HCT116 (cell line): ENCODE data around the gene APBA2. TPM values are rescaled to one million over a fixed set of nuclear protein-coding genes. Genes with fewer than 3 reads are reported as not detected.

Experiments
- ATAC-seq: fragments of 200-7000 bp; cut with Tn5 transposase; 2 replicates; pipeline ENCODE4 v1.9.1; 2020; ENCODE audit warnings: mild to moderate bottlenecking, moderate library complexity
- BruUV-seq: library from RNA; stranded (reverse); fragments of 400-500 nt; replicated peaks from 2 replicates; lab custom pipeline; 2021; lab: Mats Ljungman, UMichigan
- CTCF ChIA-PET: fragments of 300-600 bp; sonication (Branson Sonifier 250); formaldehyde crosslinking; loops from one replicate; lab custom pipeline; 2021; ENCODE audit warnings: antibody characterized with exemption; lab: Charles Lee
- POLR2A ChIA-PET: fragments of 300-600, 350-600 bp; sonication (Branson Sonifier 250); formaldehyde crosslinking; loops from one replicate; lab custom pipeline; 2021; ENCODE audit warnings: antibody characterized with exemption; lab: Charles Lee
- RAD21 ChIA-PET, 2 experiments: fragments of 300-600 bp; sonication (Branson Sonifier 250); formaldehyde crosslinking; loops; one replicate each; lab custom pipeline; 2023; ENCODE audit warnings: low total read pairs in 2 of 2; ENCODE audit not compliant: uncharacterized antibody in 2 of 2, unreplicated experiment in 2 of 2, low non-redundant PET in 1 of 2; lab: Charles Lee
- DNase-seq: peaks from one replicate; pipeline ENCODE4 v3.0.0-alpha.2; 2010; ENCODE audit warnings: low read depth, low spot score
- H2AFZ ChIP-seq: fragments of 200-600 bp; shearing (Covaris generic), sonication (generic); 2 replicates; pipeline ENCODE4 v1.6.1; 2017; ENCODE audit warnings: low read depth, mixed run types, mixed read lengths, antibody characterized with exemption, low read length; ENCODE audit not compliant: poor library complexity, severe bottlenecking
- H3K27ac ChIP-seq: 2 replicates; pipeline ENCODE4 v1.5.1; 2012; ENCODE audit warnings: low read depth, low read length
- H3K27me3 ChIP-seq: fragments of 200-600 bp; sonication (generic); 2 replicates; pipeline ENCODE4 v1.6.1; 2016; ENCODE audit warnings: mixed run types, low read length, mixed read lengths; ENCODE audit not compliant: insufficient read depth
- H3K36me3 ChIP-seq, 2 experiments: fragments of 200-500 bp in 1 of 2; fragments of 200-600 bp in 1 of 2; sonication (Bioruptor generic) in 1 of 2; sonication (generic) in 1 of 2; 2 replicates each; pipeline versions ENCODE4 v1.5.1 to v1.6.1; 2014 to 2016; ENCODE audit warnings: low read length in 2 of 2, inconsistent platforms in 1 of 2, mixed read lengths in 1 of 2, mixed run types in 1 of 2; ENCODE audit not compliant: insufficient read depth in 2 of 2, control insufficient read depth in 1 of 2
- H3K4me1 ChIP-seq, 2 experiments: fragments of 200-600 bp in 1 of 2; sonication (generic) in 1 of 2; 2 replicates each; pipeline versions ENCODE4 v1.5.1 to v1.6.1; 2012 to 2017; ENCODE audit warnings: low read length in 2 of 2, inconsistent platforms in 1 of 2, mild to moderate bottlenecking in 1 of 2, mixed read lengths in 1 of 2, mixed run types in 1 of 2, moderate library complexity in 1 of 2; ENCODE audit not compliant: insufficient read depth in 2 of 2, control insufficient read depth in 1 of 2
- H3K4me2 ChIP-seq: fragments of 200-600 bp; sonication (generic); 2 replicates; pipeline ENCODE4 v1.6.1; 2017; ENCODE audit warnings: mixed run types, low read length, mixed read lengths
- H3K4me3 ChIP-seq, 2 experiments: fragments of 200-600 bp in 1 of 2; sonication (generic) in 1 of 2; replicated peaks in 1 of 2; 2 replicates each; pipeline ENCODE4 v1.5.1; 2011 to 2016; ENCODE audit warnings: low read length in 2 of 2, control low read depth in 1 of 2, low read depth in 1 of 2, mild to moderate bottlenecking in 1 of 2, mixed read lengths in 1 of 2, mixed run types in 1 of 2
- H3K79me2 ChIP-seq: fragments of 200-600 bp; sonication (generic); 2 replicates; pipeline ENCODE4 v1.6.1; 2017; ENCODE audit warnings: mild to moderate bottlenecking, mixed run types, low read length, moderate library complexity, mixed read lengths; ENCODE audit not compliant: insufficient read depth
- H3K9ac ChIP-seq: fragments of 200-600 bp; sonication (generic); 2 replicates; pipeline ENCODE4 v1.6.1; 2016; ENCODE audit warnings: low read length, mixed read lengths
- H3K9me2 ChIP-seq: fragments of 200-600 bp; sonication (generic), shearing (Covaris generic); 2 replicates; pipeline ENCODE4 v1.6.1; 2017; ENCODE audit warnings: mixed run types, mild to moderate bottlenecking, moderate library complexity; ENCODE audit not compliant: insufficient read depth
- H3K9me3 ChIP-seq, 2 experiments: fragments of 200-500 bp in 1 of 2; fragments of 200-600 bp in 1 of 2; sonication (Bioruptor generic) in 1 of 2; sonication (generic) in 1 of 2; 2 replicates each; pipeline ENCODE4 v1.6.1; 2014 to 2017; ENCODE audit warnings: low read length in 2 of 2, mixed read lengths in 2 of 2, inconsistent platforms in 1 of 2, low read depth in 1 of 2, mild to moderate bottlenecking in 1 of 2, mixed run types in 1 of 2, moderate library complexity in 1 of 2; ENCODE audit not compliant: control insufficient read depth in 1 of 2, insufficient read depth in 1 of 2
- H4K20me1 ChIP-seq: fragments of 200-600 bp; sonication (generic), shearing (Covaris generic); 2 replicates; pipeline ENCODE4 v1.6.1; 2017; ENCODE audit warnings: mixed run types, mild to moderate bottlenecking, moderate library complexity; ENCODE audit not compliant: insufficient read depth
- CEBPB ChIP-seq: IDR thresholded peaks from 2 replicates; pipeline ENCODE4 v1.6.1; 2012; ENCODE audit warnings: low read depth
- CTCF ChIP-seq, 3 experiments: fragments of 200-600 bp in 1 of 3; sonication (generic) in 1 of 3; IDR thresholded peaks in 2 of 3; conservative IDR thresholded peaks in 1 of 3; 2 replicates each; pipeline ENCODE4 v1.5.1; 2012 to 2017; ENCODE audit warnings: low read depth in 2 of 3, low read length in 2 of 3, antibody characterized with exemption in 1 of 3, borderline replicate concordance in 1 of 3, control low read depth in 1 of 3, mild to moderate bottlenecking in 1 of 3, mixed read lengths in 1 of 3, mixed run types in 1 of 3, moderate library complexity in 1 of 3; ENCODE audit not compliant: insufficient read depth in 1 of 3
- EGR1 ChIP-seq: IDR thresholded peaks from 2 replicates; pipeline ENCODE4 v1.6.1; 2012; ENCODE audit warnings: low read depth
- ELF1 ChIP-seq: IDR thresholded peaks from 2 replicates; pipeline ENCODE4 v1.6.1; 2012; ENCODE audit warnings: low read depth, borderline replicate concordance
- EZH2 ChIP-seq: fragments of 200-600 bp; sonication (generic); IDR thresholded peaks from 2 replicates; pipeline ENCODE4 v1.6.1; 2017; ENCODE audit warnings: antibody characterized with exemption, mixed run types
- EZH2phosphoT487 ChIP-seq: fragments of 200-600 bp; IDR thresholded peaks from 2 replicates; pipeline ENCODE4 v1.6.1; 2018; ENCODE audit warnings: antibody characterized with exemption, borderline replicate concordance
- FOSL1 ChIP-seq: IDR thresholded peaks from 2 replicates; pipeline ENCODE4 v1.6.1; 2012; ENCODE audit warnings: low read depth
- JUND ChIP-seq: IDR thresholded peaks from 2 replicates; pipeline ENCODE4 v1.6.1; 2012
- MAX ChIP-seq: IDR thresholded peaks from 2 replicates; pipeline ENCODE4 v1.6.1; 2012
- POLR2A ChIP-seq: IDR thresholded peaks from 2 replicates; pipeline ENCODE4 v1.7.0; 2011; ENCODE audit warnings: borderline replicate concordance; ENCODE audit not compliant: insufficient read depth, insufficient read length; ENCODE audit errors: extremely low read depth
- POLR2AphosphoS5 ChIP-seq: IDR thresholded peaks from 2 replicates; pipeline ENCODE4 v1.6.1; 2011; ENCODE audit warnings: mild to moderate bottlenecking, low read depth, low read length, moderate library complexity
- SP1 ChIP-seq: IDR thresholded peaks from 2 replicates; pipeline ENCODE4 v1.6.1; 2012; ENCODE audit warnings: low read depth
- YY1 ChIP-seq: IDR thresholded peaks from 2 replicates; pipeline ENCODE4 v1.6.1; 2011; ENCODE audit warnings: low read length, low read depth, moderate library complexity, mild to moderate bottlenecking; ENCODE audit not compliant: insufficient replicate concordance; ENCODE audit errors: extremely low read depth
- ZBTB33 ChIP-seq: IDR thresholded peaks from 2 replicates; pipeline ENCODE4 v1.6.1; 2011; ENCODE audit warnings: mild to moderate bottlenecking, low read length, moderate library complexity; ENCODE audit not compliant: insufficient replicate concordance; ENCODE audit errors: extremely low read depth
- ZFX ChIP-seq: fragments of 450-650 bp; IDR thresholded peaks from 2 replicates; pipeline ENCODE4 v1.6.1; 2017
- ZNF274 ChIP-seq: fragments of 200-500 bp; sonication (Bioruptor generic); IDR thresholded peaks from 2 replicates; pipeline ENCODE4 v1.6.1; 2014; ENCODE audit warnings: mild to moderate bottlenecking, low read depth, low read length, inconsistent platforms
- intact Hi-C: fragments of 100-400 bp; cut with micrococcal nuclease; formaldehyde crosslinking; loops from 2 replicates; pipeline ENCODE4 v1.10.0; 2022
- total RNA-seq: library from RNA; stranded (reverse); gene quantifications from one replicate; pipeline ENCODE4 v1.2.1, GENCODE V29; 2021; ENCODE audit not compliant: unreplicated experiment

Gene APBA2
- total RNA-seq, 1 experiment from 2014 or later, result 0.47 TPM

- no peak for TF ChIP-seq CTCF (IDR thresholded peaks at IDR 0.05 in 2 of 3, conservative IDR thresholded peaks at IDR 0.05 in 1 of 3; ENCODE audit: borderline replicate concordance in 1 of 3, insufficient read depth in 1 of 3, low read depth in 2 of 3, low read length in 2 of 3)
- TF ChIP-seq, all 23 proteins: peak for 0
These were observed 149.8 kb downstream of the APBA2 start (continued) for GRCh38 chr15:29035336-29036285.

- DNase-seq (no peak), ATAC-seq (no peak)
- no peak overlapping the region for H3K4me3 ChIP-seq
- ChIA-PET RAD21 (no interaction called here), CTCF (no interaction called here), POLR2A (interaction anchor here (0.7 kb wide), 1 partner anchor 150 kb away, joined by 4 read pairs; no protein-coding TSS in a partner anchor)
- BruUV-seq, result no TSS peak
- H3K27me3 ChIP-seq, result no peaks in the 10 kb centered on the region
- H3K4me2 ChIP-seq, result no peak overlapping the region
- no peaks in the 10 kb centered on the region for H3K9me2 ChIP-seq
- no peaks in the 10 kb centered on the region for H3K4me1 ChIP-seq
- intact Hi-C loops, result no loop called here
- no peaks in the 10 kb centered on the region for H3K36me3 ChIP-seq
- no peak overlapping the region for H3K9ac ChIP-seq
- no peaks in the 10 kb centered on the region for H4K20me1 ChIP-seq
- no peaks in the 10 kb centered on the region for H3K79me2 ChIP-seq
- H2AFZ ChIP-seq, result no peak overlapping the region
- TF ChIP-seq YY1, result no peak
- no peak for TF ChIP-seq SP1
- no peak for TF ChIP-seq EZH2phosphoT487
- TF ChIP-seq EZH2, result no peak
- no peak for TF ChIP-seq CEBPB
- no peak for TF ChIP-seq MAX
- TF ChIP-seq POLR2A, result no peak
- TF ChIP-seq ZFX, result no peak
- no peak for TF ChIP-seq ZBTB33
- TF ChIP-seq FOSL1, result no peak
- TF ChIP-seq POLR2AphosphoS5, result no peak
- TF ChIP-seq ELF1, result no peak
- no peak for TF ChIP-seq JUND
- no peak for TF ChIP-seq ZNF274
- no peak for TF ChIP-seq CTCF (IDR thresholded peaks at IDR 0.05 in 2 of 3, conservative IDR thresholded peaks at IDR 0.05 in 1 of 3; ENCODE audit: borderline replicate concordance in 1 of 3, insufficient read depth in 1 of 3, low read depth in 2 of 3, low read length in 2 of 3)
- TF ChIP-seq EGR1, result no peak
- no peaks in the 10 kb centered on the region for H3K9me3 ChIP-seq
- H3K27ac ChIP-seq, result no peak overlapping the region
These were observed 152.4 kb downstream of the APBA2 start for GRCh38 chr15:29037997-29038705.
